Chondrocyte (in vitro differentiated cells): ENCODE measurements around the gene NOX4. TPM values are rescaled to one million over a fixed set of nuclear protein-coding genes. Genes with fewer than 3 reads are reported as not detected.
A peak's percentile ranks its signal among the peaks of the same experiment; 100 is the strongest.
"Not testable (repeated sequence)": the region's sequence is repeated elsewhere in the genome, so short reads cannot be mapped to it uniquely, and the experiment has no call there.

Experiments
- DNase-seq: peaks from one replicate; pipeline ENCODE4 v3.0.0; 2021; ENCODE audit warnings: mixed read lengths, low spot score
- H3K27ac Mint-ChIP-seq: one replicate; pipeline ENCODE4 v1.8.0; 2021; ENCODE audit warnings: mild to moderate bottlenecking, moderate library complexity, mixed read lengths; ENCODE audit not compliant: unreplicated experiment
- H3K27me3 Mint-ChIP-seq: 2 replicates; pipeline ENCODE4 v1.8.0; 2021; ENCODE audit warnings: low read depth, mixed read lengths
- H3K36me3 Mint-ChIP-seq: 2 replicates; pipeline ENCODE4 v1.8.0; 2021; ENCODE audit warnings: low read depth, mixed read lengths
- H3K4me1 Mint-ChIP-seq: 2 replicates; pipeline ENCODE4 v1.8.0; 2021; ENCODE audit warnings: low read depth, mild to moderate bottlenecking, mixed read lengths
- H3K4me3 Mint-ChIP-seq: one replicate; pipeline ENCODE4 v1.8.0; 2021; ENCODE audit warnings: mild to moderate bottlenecking, moderate library complexity, mixed read lengths; ENCODE audit not compliant: unreplicated experiment
- H3K9me3 Mint-ChIP-seq: 2 replicates; pipeline ENCODE4 v1.8.0; 2021; ENCODE audit warnings: low read depth, mixed read lengths
- total RNA-seq: library from RNA; stranded (reverse); gene quantifications from 3 replicates; pipeline ENCODE4 v1.2.1, GENCODE V29; 2021
- TF ChIP-seq, protein P1 (sequence below): fragments of 200-600 bp; sonication (generic); IDR thresholded peaks from 2 replicates; pipeline ENCODE4 v1.5.0; 2021; ENCODE audit warnings: antibody characterized with exemption, mild to moderate bottlenecking, moderate library complexity

Gene NOX4
- total RNA-seq, 1 donor from 2014 or later = 39.1 TPM

DNA sequence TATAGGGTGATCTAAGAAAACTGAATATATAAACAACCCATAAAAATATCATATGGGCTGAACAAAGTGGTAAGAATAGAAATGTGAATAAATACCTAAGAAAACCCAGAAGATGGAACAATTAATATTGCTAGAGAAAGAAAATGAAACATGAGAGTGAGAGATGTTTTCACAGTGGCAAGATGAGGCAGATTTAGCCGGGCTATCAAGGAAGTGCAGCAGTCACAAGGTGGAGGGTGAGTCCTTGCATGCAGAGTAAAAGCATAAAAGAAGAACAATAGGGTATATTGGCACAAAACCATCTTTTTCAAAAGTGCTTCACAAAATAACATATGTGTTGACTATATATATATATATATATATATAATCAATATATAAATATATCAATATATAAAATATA, 49.6 kb downstream of the NOX4 start:
- Mint-ChIP-seq H3K4me3 (no peak overlapping the region), H3K9me3 (peaks cover 5% of the 10 kb centered on the region), H3K4me1 (peaks cover 36% of the 10 kb centered on the region), H3K27ac (peak overlapping the region; percentile 5), H3K36me3 (peaks cover 31% of the 10 kb centered on the region), H3K27me3 (no peaks in the 10 kb centered on the region)
- no peak for DNase-seq
- TF ChIP-seq, protein P1, sequence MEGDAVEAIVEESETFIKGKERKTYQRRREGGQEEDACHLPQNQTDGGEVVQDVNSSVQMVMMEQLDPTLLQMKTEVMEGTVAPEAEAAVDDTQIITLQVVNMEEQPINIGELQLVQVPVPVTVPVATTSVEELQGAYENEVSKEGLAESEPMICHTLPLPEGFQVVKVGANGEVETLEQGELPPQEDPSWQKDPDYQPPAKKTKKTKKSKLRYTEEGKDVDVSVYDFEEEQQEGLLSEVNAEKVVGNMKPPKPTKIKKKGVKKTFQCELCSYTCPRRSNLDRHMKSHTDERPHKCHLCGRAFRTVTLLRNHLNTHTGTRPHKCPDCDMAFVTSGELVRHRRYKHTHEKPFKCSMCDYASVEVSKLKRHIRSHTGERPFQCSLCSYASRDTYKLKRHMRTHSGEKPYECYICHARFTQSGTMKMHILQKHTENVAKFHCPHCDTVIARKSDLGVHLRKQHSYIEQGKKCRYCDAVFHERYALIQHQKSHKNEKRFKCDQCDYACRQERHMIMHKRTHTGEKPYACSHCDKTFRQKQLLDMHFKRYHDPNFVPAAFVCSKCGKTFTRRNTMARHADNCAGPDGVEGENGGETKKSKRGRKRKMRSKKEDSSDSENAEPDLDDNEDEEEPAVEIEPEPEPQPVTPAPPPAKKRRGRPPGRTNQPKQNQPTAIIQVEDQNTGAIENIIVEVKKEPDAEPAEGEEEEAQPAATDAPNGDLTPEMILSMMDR = no peak

DNA sequence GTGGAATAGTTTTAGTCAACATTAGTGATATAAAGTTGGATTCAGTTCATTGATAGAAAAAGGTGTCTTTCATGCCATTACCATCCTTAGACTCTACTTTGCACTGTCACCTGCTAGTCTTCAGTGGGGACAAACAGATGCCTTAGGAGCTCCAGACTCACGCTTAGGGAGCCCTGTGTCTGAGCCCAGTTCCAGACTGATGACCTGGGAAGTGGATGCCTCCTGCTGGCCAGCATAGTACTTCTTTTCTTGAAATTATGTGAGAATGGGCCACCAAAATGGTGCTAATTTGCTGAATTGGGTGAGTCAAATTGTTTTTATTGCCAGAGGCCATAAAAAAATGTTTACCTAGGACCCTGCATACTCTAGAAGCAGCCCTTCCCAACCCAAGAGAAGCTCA, 53.9 kb downstream of the NOX4 start:
- TF ChIP-seq, protein P1 = no peak
- H3K27ac Mint-ChIP-seq = no peak overlapping the region
- DNase-seq = no peak
- H3K9me3 Mint-ChIP-seq = no peaks in the 10 kb centered on the region
- H3K36me3 Mint-ChIP-seq = peaks cover 22% of the 10 kb centered on the region
- no peak overlapping the region for H3K4me3 Mint-ChIP-seq
- peaks cover 30% of the 10 kb centered on the region for H3K4me1 Mint-ChIP-seq
- no peaks in the 10 kb centered on the region for H3K27me3 Mint-ChIP-seq

DNA sequence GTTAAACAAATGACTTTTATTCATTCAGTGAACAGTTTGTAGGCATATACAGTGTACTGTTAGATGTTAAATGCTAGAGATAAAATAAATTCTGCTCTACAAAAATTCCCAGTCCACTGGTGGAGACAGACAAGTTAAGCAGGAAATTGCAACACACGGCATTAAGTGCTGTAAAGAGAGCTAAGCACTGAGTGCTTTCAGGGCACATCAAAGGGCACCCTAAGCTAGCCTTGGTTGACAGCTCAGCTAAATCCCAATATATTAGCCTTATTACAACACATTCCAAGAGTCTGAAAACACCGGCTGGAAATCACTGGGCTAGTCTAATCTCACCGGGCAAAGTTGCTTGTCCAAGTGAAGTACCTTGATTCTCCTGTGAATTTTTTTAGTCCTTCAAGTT, 55.1 kb downstream of the NOX4 start:
- Mint-ChIP-seq H3K36me3 (peaks cover 23% of the 10 kb centered on the region), H3K27me3 (no peaks in the 10 kb centered on the region), H3K27ac (peak overlapping the region; percentile 60), H3K4me1 (peaks cover 21% of the 10 kb centered on the region), H3K4me3 (no peak overlapping the region), H3K9me3 (no peaks in the 10 kb centered on the region)
- TF ChIP-seq, protein P1 = no peak
- no peak for DNase-seq

DNA sequence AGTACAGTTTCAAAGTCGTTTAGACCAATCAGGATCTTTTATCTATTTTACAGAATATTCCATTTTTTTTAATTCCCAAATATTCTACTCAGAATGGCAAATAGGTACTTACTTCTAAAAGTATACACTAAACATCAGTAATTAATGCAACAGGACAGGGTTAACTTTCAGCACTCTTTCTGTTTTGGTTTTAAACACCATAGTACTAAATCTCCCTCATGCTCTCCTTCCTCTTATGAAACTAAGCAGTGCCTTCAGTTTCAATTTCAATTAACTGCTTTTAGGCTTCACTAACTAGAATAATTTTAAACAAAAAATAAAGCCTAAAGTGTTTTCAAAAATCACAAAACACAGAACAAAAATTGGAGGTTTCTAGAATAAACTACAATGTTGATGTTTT, 57.9 kb downstream of the NOX4 start:
- no peak overlapping the region for H3K4me3 Mint-ChIP-seq
- no peak for DNase-seq
- H3K4me1 Mint-ChIP-seq = peaks cover 21% of the 10 kb centered on the region
- no peaks in the 10 kb centered on the region for H3K27me3 Mint-ChIP-seq
- H3K36me3 Mint-ChIP-seq = peaks cover 26% of the 10 kb centered on the region
- no peak overlapping the region for H3K27ac Mint-ChIP-seq
- H3K9me3 Mint-ChIP-seq = no peaks in the 10 kb centered on the region
- TF ChIP-seq, protein P1 = no peak

DNA sequence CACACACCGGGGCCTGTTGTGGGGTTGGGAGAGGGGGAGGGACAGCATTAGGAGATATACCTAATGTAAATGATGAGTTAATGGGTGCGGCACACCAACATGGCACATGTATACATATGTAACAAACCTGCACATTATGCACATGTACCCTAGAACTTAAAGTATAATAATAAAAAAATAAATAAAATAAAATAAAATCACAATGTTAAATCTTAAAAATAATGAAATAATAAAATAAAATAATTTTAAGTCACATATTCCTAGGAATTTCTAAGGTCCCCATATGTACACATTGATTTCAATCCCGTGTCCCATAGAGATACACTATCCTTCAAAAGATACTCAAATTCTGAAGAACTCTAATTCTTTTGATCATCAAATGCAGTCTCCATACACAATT, 59.0 kb downstream of the NOX4 start:
- not testable (repeated sequence) for DNase-seq, H3K27me3 Mint-ChIP-seq, H3K27ac Mint-ChIP-seq, H3K9me3 Mint-ChIP-seq, H3K4me3 Mint-ChIP-seq
- Mint-ChIP-seq H3K4me1 (peaks cover 21% of the 10 kb centered on the region), H3K36me3 (peaks cover 26% of the 10 kb centered on the region)

DNA sequence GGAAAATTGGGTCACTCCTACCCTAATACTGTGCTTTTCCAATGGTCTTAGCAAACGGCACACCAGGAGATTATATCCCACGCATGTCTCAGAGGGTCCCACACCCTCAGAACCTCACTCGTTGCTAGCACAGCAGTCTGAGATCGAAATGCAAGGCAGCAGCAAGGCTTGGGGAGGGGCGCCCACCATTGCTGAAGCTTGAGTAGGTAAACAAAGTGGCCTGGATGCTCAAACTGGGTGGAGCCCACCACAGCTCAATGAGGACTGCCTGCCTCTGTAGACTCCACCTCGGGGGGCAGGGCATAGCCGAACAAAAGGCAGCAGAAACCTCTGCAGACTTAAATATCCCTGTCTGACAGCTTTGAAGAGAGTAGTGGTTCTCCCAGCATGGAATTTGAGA, 64.7 kb downstream of the NOX4 start:
- DNase-seq, H3K27ac Mint-ChIP-seq, H3K4me3 Mint-ChIP-seq, H3K27me3 Mint-ChIP-seq, H3K9me3 Mint-ChIP-seq: not testable (repeated sequence)
- Mint-ChIP-seq H3K36me3 (peaks cover 28% of the 10 kb centered on the region), H3K4me1 (peaks cover 10% of the 10 kb centered on the region)
